HFFc6 (cell line): ENCODE data around the gene ABHD15. TPM values are rescaled to one million over a fixed set of nuclear protein-coding genes. Genes with fewer than 3 reads are reported as not detected.
"Not testable (repeated sequence)": the region's sequence is repeated elsewhere in the genome, so short reads cannot be mapped to it uniquely, and the experiment has no call there.

Source experiments
- DNase-seq: peaks from one replicate; pipeline ENCODE4 v3.0.0-alpha.2; 2018
- H3K27ac Mint-ChIP-seq: 2 replicates; pipeline ENCODE4 v1.8.0; 2020; ENCODE audit warnings: mild to moderate bottlenecking, mixed read lengths
- H3K27me3 Mint-ChIP-seq: 2 replicates; pipeline ENCODE4 v1.8.0; 2021; ENCODE audit warnings: mild to moderate bottlenecking, moderate library complexity, mixed read lengths; ENCODE audit not compliant: insufficient read depth
- H3K36me3 Mint-ChIP-seq: 2 replicates; pipeline ENCODE4 v1.8.0; 2021; ENCODE audit warnings: low read depth, mixed read lengths
- H3K4me1 Mint-ChIP-seq: 2 replicates; pipeline ENCODE4 v1.8.0; 2020; ENCODE audit warnings: low read depth, mixed read lengths
- H3K4me3 Mint-ChIP-seq: 2 replicates; pipeline ENCODE4 v1.8.0; 2020; ENCODE audit warnings: mild to moderate bottlenecking, moderate library complexity, mixed read lengths
- H3K9me3 Mint-ChIP-seq: 2 replicates; pipeline ENCODE4 v1.8.0; 2020; ENCODE audit warnings: mild to moderate bottlenecking, mixed read lengths
- CTCF ChIP-seq: fragments of 200-600 bp; sonication (generic); IDR thresholded peaks from 2 replicates; pipeline ENCODE4 v1.5.0; 2021; ENCODE audit warnings: antibody characterized with exemption, mild to moderate bottlenecking
- total RNA-seq, 6 experiments: library from RNA; stranded (reverse); fragmentation: NEBNext Ultra II Directional; extraction: Animal tissue kit (Norgen Biotek cat#: 25700); gene quantifications; 2 replicates in 1 of 6; 3 replicates in 5 of 6; pipeline ENCODE4 v1.2.3, GENCODE V29; 2021

The ABHD15 gene
- total RNA-seq, 6 experiments from 2014 or later, result 6.4 to 9.8 (median 7.0) TPM

- Mint-ChIP-seq H3K36me3 (no peaks in the 10 kb centered on the region), H3K27ac (no peak overlapping the region), H3K27me3 (peaks cover 3% of the 10 kb centered on the region; the same call in 1 of the 2 replicates), H3K4me3 (no peak overlapping the region), H3K4me1 (peaks cover 14% of the 10 kb centered on the region), H3K9me3 (no peaks in the 10 kb centered on the region)
- TF ChIP-seq CTCF, result no peak
- no peak for DNase-seq
These were observed 7.2 kb downstream of the ABHD15 start for GRCh38 chr17:29559640-29560039.

- H3K4me1 Mint-ChIP-seq, result peaks cover 14% of the 10 kb centered on the region
- not testable (repeated sequence) for H3K27ac Mint-ChIP-seq, H3K9me3 Mint-ChIP-seq, DNase-seq, H3K36me3 Mint-ChIP-seq, H3K27me3 Mint-ChIP-seq, H3K4me3 Mint-ChIP-seq
These were observed 8.7 kb downstream of the ABHD15 start for GRCh38 chr17:29558139-29558538.

DNA sequence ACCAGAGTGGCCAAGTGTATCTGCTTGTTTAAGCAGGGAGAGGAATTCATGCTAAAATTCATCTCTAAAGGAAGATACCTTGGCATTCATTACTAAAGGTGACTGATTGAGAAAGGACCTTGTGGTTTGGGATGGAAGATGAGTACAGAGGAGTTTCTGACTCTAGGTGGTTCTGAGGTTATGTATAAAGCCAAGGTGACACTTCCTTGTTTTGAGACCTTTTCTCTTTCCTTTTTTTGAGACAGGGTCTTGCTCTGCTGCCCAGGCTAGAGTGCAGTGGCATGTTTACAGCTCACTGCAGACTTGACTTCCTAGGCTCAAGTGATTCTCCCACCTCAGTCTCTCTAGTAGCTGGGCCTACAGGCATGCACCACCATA lies 9.1 kb downstream of the ABHD15 start:
- H3K9me3 Mint-ChIP-seq, result no peaks in the 10 kb centered on the region
- DNase-seq, result no peak
- TF ChIP-seq CTCF, result no peak
- H3K36me3 Mint-ChIP-seq, result no peaks in the 10 kb centered on the region
- H3K27me3 Mint-ChIP-seq, result peaks cover 3% of the 10 kb centered on the region; the same call in 1 of the 2 replicates
- peaks cover 14% of the 10 kb centered on the region for H3K4me1 Mint-ChIP-seq
- H3K27ac Mint-ChIP-seq, result no peak overlapping the region; the same call in 1 of the 2 replicates
- H3K4me3 Mint-ChIP-seq, result no peak overlapping the region

GRCh38 chr17:29557085-29557738 lies 9.6 kb downstream of the ABHD15 start:
- Mint-ChIP-seq H3K27me3 (peaks cover 3% of the 10 kb centered on the region; the same call in 1 of the 2 replicates), H3K4me3 (no peak overlapping the region), H3K36me3 (no peaks in the 10 kb centered on the region), H3K9me3 (no peaks in the 10 kb centered on the region), H3K4me1 (peaks cover 14% of the 10 kb centered on the region), H3K27ac (peak overlapping the region; percentile 19; the same call in 1 of the 2 replicates)
- no peak for TF ChIP-seq CTCF
- DNase-seq, result peak; percentile 65

DNA sequence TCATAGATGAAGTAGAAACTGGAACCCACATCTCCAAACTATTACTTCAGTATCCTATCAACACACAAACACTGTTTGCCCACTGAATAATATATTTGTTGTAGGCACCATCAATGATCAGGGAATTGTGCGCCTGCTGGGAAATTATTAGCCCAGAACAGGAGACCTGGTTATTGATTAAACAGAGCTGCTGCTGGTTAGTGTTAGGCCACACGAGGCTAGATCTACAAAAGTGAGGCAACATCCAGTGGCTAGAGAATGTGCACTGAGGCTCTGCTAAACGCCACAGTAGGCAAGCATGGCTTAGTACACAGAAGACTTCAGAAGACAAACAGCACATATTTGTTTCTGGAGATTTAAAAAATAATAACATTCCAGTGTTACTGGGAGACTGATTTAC lies 11.0 kb downstream of the ABHD15 start:
- H3K4me1 Mint-ChIP-seq, result peaks cover 14% of the 10 kb centered on the region
- no peaks in the 10 kb centered on the region; the same call in 1 of the 2 replicates for H3K36me3 Mint-ChIP-seq
- no peaks in the 10 kb centered on the region for H3K9me3 Mint-ChIP-seq
- DNase-seq, result no peak
- H3K4me3 Mint-ChIP-seq, result no peak overlapping the region
- TF ChIP-seq CTCF, result no peak
- no peak overlapping the region for H3K27ac Mint-ChIP-seq
- peaks cover 3% of the 10 kb centered on the region; the same call in 1 of the 2 replicates for H3K27me3 Mint-ChIP-seq

GRCh38 chr17:29549177-29549923 lies 17.5 kb downstream of the ABHD15 start:
- H3K4me3 Mint-ChIP-seq, result no peak overlapping the region
- peaks cover 9% of the 10 kb centered on the region; the same call in 1 of the 2 replicates for H3K36me3 Mint-ChIP-seq
- no peaks in the 10 kb centered on the region for H3K9me3 Mint-ChIP-seq
- DNase-seq, result no peak
- H3K27me3 Mint-ChIP-seq, result no peaks in the 10 kb centered on the region
- no peaks in the 10 kb centered on the region; the same call in 1 of the 2 replicates for H3K4me1 Mint-ChIP-seq
- peak overlapping the region; percentile 45; the same call in 1 of the 2 replicates for H3K27ac Mint-ChIP-seq
- no peak for TF ChIP-seq CTCF
